NCI-H748 treated with DMSO at 0.1 percent for 48 hours (cell line): ENCODE measurements around the gene FTH1.
"Not testable (repeated sequence)": the region's sequence is repeated elsewhere in the genome, so short reads cannot be mapped to it uniquely, and the experiment has no call there.

ENCODE experiments used
- DNase-seq: peaks from one replicate; lab custom pipeline; 2025; lab: John Stamatoyannopoulos, UW

The FTH1 gene

GRCh38 chr11:61967116-61967923 is at the start of gene FTH1:
FTH1 (minus strand) TSS chr11:61967634; CDS start chr11:61967425, 209 bp downstream.
- DNase-seq, result peak; percentile 63

GRCh38 chr11:62015615-62016014 is 48.2 kb upstream of the FTH1 start:
- no peak for DNase-seq

- DNase-seq, result no peak
These were observed 46.4 kb upstream of the FTH1 start for GRCh38 chr11:62013537-62014476.

- no peak for DNase-seq
These were observed 45.5 kb upstream of the FTH1 start for GRCh38 chr11:62012832-62013461.

GRCh38 chr11:62012451-62012831 is 45.0 kb upstream of the FTH1 start:
- DNase-seq, result no peak

GRCh38 chr11:62011881-62012280 is 44.4 kb upstream of the FTH1 start:
- DNase-seq, result no peak

- DNase-seq, result no peak
These were observed 43.6 kb upstream of the FTH1 start for GRCh38 chr11:62010935-62011528.

- DNase-seq, result no peak
These were observed 40.8 kb upstream of the FTH1 start for GRCh38 chr11:62008193-62008592.

- DNase-seq, result no peak
These were observed 37.0 kb upstream of the FTH1 start for GRCh38 chr11:62004473-62004872.

GRCh38 chr11:62002283-62002682 is 34.8 kb upstream of the FTH1 start:
- DNase-seq, result not testable (repeated sequence)

GRCh38 chr11:62001450-62002191 is 34.2 kb upstream of the FTH1 start:
- no peak for DNase-seq

GRCh38 chr11:62000539-62001446 is 33.4 kb upstream of the FTH1 start:
- no peak for DNase-seq

GRCh38 chr11:61999141-61999975 is 31.9 kb upstream of the FTH1 start:
- DNase-seq, result no peak

- DNase-seq, result no peak
These were observed 29.5 kb upstream of the FTH1 start for GRCh38 chr11:61996933-61997332.

- DNase-seq, result no peak
These were observed 27.5 kb upstream of the FTH1 start for GRCh38 chr11:61994981-61995380.

GRCh38 chr11:61985869-61986268 is 18.4 kb upstream of the FTH1 start:
- no peak for DNase-seq

GRCh38 chr11:61983419-61983818 is 16.0 kb upstream of the FTH1 start:
- no peak for DNase-seq

GRCh38 chr11:61980783-61981541 is 13.5 kb upstream of the FTH1 start:
- DNase-seq, result no peak
